ENCODE results near the gene SH3PXD2B. TPM values are rescaled to one million over a fixed set of nuclear protein-coding genes. Genes with fewer than 3 reads are reported as not detected.

The SH3PXD2B gene
- total RNA-seq, 1 experiment from 2014 or later: 27.5 TPM

DNA sequence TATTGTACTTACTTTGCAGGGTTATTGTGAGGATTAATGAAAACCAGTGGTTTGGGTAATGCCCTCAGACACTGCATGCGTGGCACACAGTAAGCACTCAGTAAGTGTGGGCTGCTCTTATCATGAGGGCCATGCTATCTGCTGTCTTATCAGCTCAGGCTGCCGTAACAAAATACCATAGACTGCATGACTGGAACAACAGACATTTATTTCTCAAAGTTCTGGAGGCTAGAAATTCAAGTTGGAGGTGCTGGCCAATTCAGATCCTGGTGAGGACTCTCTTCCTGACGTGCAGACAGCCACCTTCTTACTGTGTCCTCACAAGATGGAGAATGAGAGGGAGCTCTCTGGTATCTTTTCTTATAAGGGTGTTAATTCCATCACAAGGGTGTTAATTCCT is 23.9 kb upstream of the SH3PXD2B start:
- ChIA-PET POLR2A (no interaction called here), CTCF (interaction anchor here (3.6 kb wide), 1 partner anchor 220 kb away, joined by 27 read pairs; no protein-coding TSS in a partner anchor), RAD21 (ENCODE audit: low non-redundant PET in 1 of 2, low total read pairs in 2 of 2, uncharacterized antibody in 2 of 2, unreplicated experiment in 2 of 2) (no interaction called here)
- Histone ChIP-seq H3K79me2 (ENCODE audit: insufficient read depth, low read length) (no peaks in the 10 kb centered on the region), H3K4me1 (ENCODE audit: control insufficient read depth in 1 of 2, insufficient read depth in 2 of 2, low read length in 2 of 2) (no peaks in the 10 kb centered on the region), H3K27ac (ENCODE audit: low read depth, low read length) (no peak overlapping the region), H3K4me3 (replicated peaks in 1 of 2; ENCODE audit: low read depth in 1 of 2, low read length in 2 of 2) (no peak overlapping the region), H3K4me2 (ENCODE audit: low read length) (no peak overlapping the region), H3K9me3 (ENCODE audit: control insufficient read depth in 1 of 2, insufficient read depth in 1 of 2, low read depth in 1 of 2, low read length in 2 of 2) (no peaks in the 10 kb centered on the region), H4K20me1 (ENCODE audit: insufficient read depth) (no peaks in the 10 kb centered on the region), H3K36me3 (ENCODE audit: control insufficient read depth in 1 of 2, insufficient read depth in 2 of 2, low read length in 2 of 2) (no peaks in the 10 kb centered on the region), H3K27me3 (ENCODE audit: insufficient read depth, low read length) (no peaks in the 10 kb centered on the region), H2AFZ (ENCODE audit: low read depth, low read length, poor library complexity, severe bottlenecking) (no peak overlapping the region), H3K9me2 (ENCODE audit: insufficient read depth) (no peaks in the 10 kb centered on the region), H3K9ac (ENCODE audit: low read length) (no peak overlapping the region)
- intact Hi-C loops (cut with micrococcal nuclease): loop anchor here (10.0 kb wide), 1 partner anchor 457 kb away; no protein-coding TSS in a partner anchor
- TF ChIP-seq SP1 (IDR thresholded peaks at IDR 0.05; ENCODE audit: low read depth) (no peak), SRF (IDR thresholded peaks at IDR 0.05; ENCODE audit: low read depth) (no peak), EGR1 (IDR thresholded peaks at IDR 0.05; ENCODE audit: low read depth) (no peak), EZH2 (IDR thresholded peaks at IDR 0.05) (no peak), RAD21 (IDR thresholded peaks at IDR 0.05; ENCODE audit: low read depth) (no peak), YY1 (IDR thresholded peaks at IDR 0.05; ENCODE audit: extremely low read depth, insufficient replicate concordance, low read depth, low read length) (no peak), ZNF274 (IDR thresholded peaks at IDR 0.05; ENCODE audit: low read depth, low read length) (no peak), CEBPB (IDR thresholded peaks at IDR 0.05; ENCODE audit: low read depth) (no peak), ELF1 (IDR thresholded peaks at IDR 0.05; ENCODE audit: borderline replicate concordance, low read depth) (no peak), POLR2AphosphoS5 (IDR thresholded peaks at IDR 0.05; ENCODE audit: low read depth, low read length) (no peak)
- TF ChIP-seq, protein P1, sequence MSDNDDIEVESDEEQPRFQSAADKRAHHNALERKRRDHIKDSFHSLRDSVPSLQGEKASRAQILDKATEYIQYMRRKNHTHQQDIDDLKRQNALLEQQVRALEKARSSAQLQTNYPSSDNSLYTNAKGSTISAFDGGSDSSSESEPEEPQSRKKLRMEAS (IDR thresholded peaks at IDR 0.05): no peak
- TF ChIP-seq, protein P2, sequence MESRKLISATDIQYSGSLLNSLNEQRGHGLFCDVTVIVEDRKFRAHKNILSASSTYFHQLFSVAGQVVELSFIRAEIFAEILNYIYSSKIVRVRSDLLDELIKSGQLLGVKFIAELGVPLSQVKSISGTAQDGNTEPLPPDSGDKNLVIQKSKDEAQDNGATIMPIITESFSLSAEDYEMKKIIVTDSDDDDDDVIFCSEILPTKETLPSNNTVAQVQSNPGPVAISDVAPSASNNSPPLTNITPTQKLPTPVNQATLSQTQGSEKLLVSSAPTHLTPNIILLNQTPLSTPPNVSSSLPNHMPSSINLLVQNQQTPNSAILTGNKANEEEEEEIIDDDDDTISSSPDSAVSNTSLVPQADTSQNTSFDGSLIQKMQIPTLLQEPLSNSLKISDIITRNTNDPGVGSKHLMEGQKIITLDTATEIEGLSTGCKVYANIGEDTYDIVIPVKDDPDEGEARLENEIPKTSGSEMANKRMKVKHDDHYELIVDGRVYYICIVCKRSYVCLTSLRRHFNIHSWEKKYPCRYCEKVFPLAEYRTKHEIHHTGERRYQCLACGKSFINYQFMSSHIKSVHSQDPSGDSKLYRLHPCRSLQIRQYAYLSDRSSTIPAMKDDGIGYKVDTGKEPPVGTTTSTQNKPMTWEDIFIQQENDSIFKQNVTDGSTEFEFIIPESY (IDR thresholded peaks at IDR 0.05; ENCODE audit: extremely low read depth, insufficient replicate concordance, low read length): no peak
- TF ChIP-seq, protein P3, sequence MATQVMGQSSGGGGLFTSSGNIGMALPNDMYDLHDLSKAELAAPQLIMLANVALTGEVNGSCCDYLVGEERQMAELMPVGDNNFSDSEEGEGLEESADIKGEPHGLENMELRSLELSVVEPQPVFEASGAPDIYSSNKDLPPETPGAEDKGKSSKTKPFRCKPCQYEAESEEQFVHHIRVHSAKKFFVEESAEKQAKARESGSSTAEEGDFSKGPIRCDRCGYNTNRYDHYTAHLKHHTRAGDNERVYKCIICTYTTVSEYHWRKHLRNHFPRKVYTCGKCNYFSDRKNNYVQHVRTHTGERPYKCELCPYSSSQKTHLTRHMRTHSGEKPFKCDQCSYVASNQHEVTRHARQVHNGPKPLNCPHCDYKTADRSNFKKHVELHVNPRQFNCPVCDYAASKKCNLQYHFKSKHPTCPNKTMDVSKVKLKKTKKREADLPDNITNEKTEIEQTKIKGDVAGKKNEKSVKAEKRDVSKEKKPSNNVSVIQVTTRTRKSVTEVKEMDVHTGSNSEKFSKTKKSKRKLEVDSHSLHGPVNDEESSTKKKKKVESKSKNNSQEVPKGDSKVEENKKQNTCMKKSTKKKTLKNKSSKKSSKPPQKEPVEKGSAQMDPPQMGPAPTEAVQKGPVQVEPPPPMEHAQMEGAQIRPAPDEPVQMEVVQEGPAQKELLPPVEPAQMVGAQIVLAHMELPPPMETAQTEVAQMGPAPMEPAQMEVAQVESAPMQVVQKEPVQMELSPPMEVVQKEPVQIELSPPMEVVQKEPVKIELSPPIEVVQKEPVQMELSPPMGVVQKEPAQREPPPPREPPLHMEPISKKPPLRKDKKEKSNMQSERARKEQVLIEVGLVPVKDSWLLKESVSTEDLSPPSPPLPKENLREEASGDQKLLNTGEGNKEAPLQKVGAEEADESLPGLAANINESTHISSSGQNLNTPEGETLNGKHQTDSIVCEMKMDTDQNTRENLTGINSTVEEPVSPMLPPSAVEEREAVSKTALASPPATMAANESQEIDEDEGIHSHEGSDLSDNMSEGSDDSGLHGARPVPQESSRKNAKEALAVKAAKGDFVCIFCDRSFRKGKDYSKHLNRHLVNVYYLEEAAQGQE (IDR thresholded peaks at IDR 0.05; ENCODE audit: low read depth): no peak
- TF ChIP-seq, protein P4, sequence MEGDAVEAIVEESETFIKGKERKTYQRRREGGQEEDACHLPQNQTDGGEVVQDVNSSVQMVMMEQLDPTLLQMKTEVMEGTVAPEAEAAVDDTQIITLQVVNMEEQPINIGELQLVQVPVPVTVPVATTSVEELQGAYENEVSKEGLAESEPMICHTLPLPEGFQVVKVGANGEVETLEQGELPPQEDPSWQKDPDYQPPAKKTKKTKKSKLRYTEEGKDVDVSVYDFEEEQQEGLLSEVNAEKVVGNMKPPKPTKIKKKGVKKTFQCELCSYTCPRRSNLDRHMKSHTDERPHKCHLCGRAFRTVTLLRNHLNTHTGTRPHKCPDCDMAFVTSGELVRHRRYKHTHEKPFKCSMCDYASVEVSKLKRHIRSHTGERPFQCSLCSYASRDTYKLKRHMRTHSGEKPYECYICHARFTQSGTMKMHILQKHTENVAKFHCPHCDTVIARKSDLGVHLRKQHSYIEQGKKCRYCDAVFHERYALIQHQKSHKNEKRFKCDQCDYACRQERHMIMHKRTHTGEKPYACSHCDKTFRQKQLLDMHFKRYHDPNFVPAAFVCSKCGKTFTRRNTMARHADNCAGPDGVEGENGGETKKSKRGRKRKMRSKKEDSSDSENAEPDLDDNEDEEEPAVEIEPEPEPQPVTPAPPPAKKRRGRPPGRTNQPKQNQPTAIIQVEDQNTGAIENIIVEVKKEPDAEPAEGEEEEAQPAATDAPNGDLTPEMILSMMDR (IDR thresholded peaks at IDR 0.05 in 2 of 3, conservative IDR thresholded peaks at IDR 0.05 in 1 of 3; ENCODE audit: borderline replicate concordance in 1 of 3, insufficient read depth in 1 of 3, low read depth in 2 of 3, low read length in 2 of 3): no peak
- no TSS peak for BruUV-seq (replicated peaks)
- ATAC-seq (no peak), DNase-seq (ENCODE audit: low read depth, low spot score) (no peak)

Data from HCT116 (cell line).